Breast epithelium (tissue), 3 donors: ENCODE results near the gene HOXB1.

ENCODE experiments used
- CTCF ChIP-seq, 3 donors: fragments of 450-650 bp; IDR thresholded peaks; one replicate each; pipeline ENCODE4 v1.5.1; 2016 to 2017; ENCODE audit warnings: antibody characterized with exemption in 3 of 3, mild to moderate bottlenecking in 3 of 3, moderate library complexity in 3 of 3
- POLR2AphosphoS5 ChIP-seq, 3 donors: sonication (generic); formaldehyde crosslinking; IDR thresholded peaks; one replicate each; pipeline ENCODE4 v1.6.1; 2017; ENCODE audit warnings: antibody characterized with exemption in 3 of 3

DNA sequence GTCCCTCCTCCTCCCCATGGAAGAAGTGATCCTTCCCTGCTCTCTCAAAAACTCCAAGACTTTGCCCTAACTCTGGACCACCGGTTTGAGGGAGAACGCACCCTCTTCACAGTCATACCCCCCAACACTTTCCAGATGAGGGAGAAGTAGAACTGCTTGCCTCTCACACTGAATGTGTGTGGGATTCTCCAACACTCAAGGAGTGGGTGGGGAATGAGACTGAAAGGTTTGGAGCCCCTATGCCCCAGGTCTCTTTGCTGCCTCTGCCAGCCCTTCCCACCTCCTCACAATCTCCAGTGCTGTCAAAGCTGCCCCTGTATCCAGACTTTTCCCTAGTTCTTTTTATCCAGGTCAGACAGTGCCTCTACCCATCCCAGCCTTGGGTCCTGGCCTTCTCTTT, 35.9 kb upstream of the HOXB1 start:
- TF ChIP-seq POLR2AphosphoS5 (IDR thresholded peaks at IDR 0.05) (no peak), CTCF (IDR thresholded peaks at IDR 0.05) (no peak)
